GM19193 (cell line): ENCODE data around the gene SLC35D1.

ENCODE experiments used
- POLR2A ChIP-seq: IDR thresholded peaks from 4 replicates; pipeline ENCODE4 v1.6.1; 2011; ENCODE audit not compliant: insufficient read depth, insufficient read length; ENCODE audit errors: extremely low read depth

Gene SLC35D1

DNA sequence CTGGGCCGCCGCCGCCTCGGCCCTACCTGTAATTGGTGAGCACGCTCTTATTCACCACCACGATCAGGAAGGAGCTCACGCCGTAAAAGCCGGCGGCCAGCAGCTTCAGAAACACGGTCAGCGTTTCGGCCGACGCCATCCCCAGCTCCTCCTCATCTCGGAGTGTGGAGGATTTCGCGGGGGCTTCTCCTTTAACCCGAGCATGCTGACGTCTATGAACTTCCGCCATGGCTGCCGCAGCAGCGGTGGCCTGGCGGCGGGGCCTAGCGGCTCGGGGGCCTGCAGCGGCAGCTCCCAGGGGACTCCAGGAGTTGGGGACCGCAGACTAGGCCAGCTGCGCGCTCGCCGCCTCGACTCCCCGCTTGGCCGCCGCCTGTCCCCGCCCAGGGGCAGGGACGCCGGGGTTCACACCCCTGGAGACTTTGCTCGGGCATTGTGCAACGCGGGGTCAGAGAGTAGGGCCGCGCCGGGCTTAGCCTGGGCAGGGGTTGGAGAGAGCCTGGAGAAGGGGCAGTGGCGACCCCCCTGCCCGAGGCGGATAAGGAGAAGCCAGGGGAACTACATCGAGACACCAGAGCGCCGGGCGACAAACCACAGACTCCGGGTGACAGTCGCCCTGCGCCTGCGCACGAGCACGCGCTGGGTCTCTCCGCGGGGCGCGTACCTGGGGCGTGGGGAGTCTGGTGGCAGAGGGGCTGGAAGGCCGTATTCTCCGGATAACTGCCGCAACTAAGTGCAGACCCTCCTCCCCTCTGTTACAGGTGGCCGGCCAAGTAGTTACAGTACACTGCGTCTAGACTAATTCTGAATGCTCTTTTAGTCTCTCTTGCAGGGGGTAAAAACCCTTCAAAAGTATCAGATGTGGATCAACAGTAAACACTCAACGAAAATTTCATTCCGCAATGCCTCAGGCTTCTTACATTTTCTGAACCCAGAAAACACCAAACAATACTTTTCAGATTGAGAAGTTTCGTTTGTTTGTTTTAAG, at the start of gene SLC35D1:
SLC35D1 (minus strand) TSS at position 364 of the 988 bp plus-strand sequence; CDS start at position 229, 135 bp downstream.
- TF ChIP-seq POLR2A, result peak; percentile 82

DNA sequence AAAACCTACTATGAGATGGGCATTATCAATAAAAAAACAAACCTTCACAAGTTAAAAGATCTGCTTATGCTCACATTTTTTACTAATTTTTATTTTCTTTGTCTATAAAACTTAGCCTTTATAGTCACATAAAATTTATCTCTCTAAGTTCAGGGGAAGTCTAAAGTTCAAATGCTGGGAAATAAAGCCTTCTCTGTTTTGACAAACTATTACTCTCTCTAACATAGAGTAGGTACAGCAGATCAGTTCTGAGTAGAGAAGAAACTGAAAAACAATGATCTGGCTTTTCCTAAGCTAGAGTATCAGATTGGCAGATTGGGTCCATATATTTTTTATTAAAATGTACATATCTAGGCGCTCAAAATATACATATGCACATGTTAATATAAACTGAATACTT, 49.6 kb upstream of the SLC35D1 start:
- TF ChIP-seq POLR2A, result no peak

GRCh38 chr1:67100833-67101232, 46.9 kb upstream of the SLC35D1 start:
- TF ChIP-seq POLR2A, result no peak

DNA sequence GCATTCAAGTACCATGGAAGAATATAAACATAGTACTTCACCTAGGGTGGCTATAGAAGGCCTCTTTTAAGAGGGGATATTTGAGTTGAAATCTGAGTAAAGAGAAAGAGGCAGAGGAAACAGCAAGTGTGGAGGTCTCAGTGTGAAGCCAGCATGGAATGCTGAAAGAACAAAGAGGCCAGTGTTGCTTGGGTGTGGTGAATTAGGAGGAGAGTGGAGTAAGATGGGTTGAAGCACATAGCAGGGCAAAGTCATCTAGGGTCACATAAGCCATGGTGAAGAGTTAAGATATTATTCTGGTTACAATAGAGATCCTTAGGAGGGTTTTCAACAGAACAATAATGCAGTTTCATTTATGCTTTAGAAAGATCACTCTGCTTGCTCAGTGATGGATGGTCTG, 43.4 kb upstream of the SLC35D1 start:
- TF ChIP-seq POLR2A, result no peak

- TF ChIP-seq POLR2A, result no peak
These were observed 40.2 kb upstream of the SLC35D1 start for GRCh38 chr1:67094191-67094590.

DNA sequence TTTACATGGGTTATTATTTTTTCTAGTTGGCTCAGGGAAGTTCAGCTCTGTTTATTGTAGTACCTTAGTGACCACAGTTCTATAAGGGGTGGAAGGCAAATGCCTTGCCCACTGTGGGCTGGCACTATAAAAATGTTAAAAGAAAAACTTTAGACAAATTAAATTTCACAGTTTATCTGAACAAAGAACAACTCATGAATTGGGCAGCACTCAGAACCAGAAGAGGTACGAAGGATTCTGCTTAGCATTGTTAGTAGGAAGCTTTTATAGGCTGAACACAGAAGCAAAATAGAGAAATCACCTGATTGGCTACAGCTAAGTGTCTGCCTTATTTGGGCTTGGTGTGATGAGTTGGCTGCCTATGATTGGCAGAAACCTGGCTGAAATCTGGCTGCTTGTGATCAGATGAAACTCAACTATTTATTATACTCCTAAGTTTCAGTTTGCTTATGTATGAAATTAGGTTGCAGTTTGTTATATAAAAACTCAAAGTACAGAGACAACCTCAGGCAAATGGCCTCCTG, 35.8 kb upstream of the SLC35D1 start:
- no peak for TF ChIP-seq POLR2A

DNA sequence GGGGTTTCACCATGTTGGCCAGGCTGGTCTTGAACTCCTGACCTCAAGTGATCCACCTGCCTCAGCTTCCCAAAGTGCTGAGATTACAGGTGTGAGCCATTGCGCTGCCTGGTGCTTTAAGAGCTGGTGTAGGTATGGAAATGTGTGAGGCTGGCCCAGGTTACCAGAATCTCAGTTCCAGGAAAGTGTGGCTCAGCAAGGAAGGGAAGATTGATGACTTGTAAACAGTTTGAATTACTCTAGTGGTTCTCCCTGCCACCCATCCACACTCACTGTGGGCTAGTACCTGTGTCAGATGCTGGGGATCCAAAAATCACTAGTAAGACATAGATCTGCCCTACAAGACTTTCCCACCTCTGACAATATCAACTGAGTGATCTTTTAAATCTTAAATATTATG, 34.5 kb upstream of the SLC35D1 start:
- no peak for TF ChIP-seq POLR2A

GRCh38 chr1:67085326-67085725, 31.4 kb upstream of the SLC35D1 start:
- no peak for TF ChIP-seq POLR2A

- no peak for TF ChIP-seq POLR2A
These were observed 30.9 kb upstream of the SLC35D1 start for GRCh38 chr1:67084765-67085318.

DNA sequence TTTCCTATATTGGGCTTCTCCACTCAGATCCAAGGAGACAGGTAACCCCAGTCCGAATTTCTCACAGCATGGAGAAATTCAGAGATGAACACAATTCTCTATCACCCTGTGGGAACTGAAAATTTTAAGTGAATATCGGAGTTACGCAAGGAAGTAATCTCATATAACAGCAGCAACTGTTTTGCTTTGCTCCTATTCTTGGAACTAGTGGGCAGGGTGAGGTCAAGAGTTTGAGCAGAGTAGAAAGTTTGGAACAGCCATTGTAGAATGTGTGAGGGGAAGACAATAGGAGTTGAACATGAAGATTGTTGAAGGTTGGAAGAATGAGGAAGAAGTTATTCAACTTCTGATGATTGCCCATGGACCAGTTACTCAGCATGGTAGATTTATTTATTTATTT, 24.3 kb upstream of the SLC35D1 start:
- no peak for TF ChIP-seq POLR2A

DNA sequence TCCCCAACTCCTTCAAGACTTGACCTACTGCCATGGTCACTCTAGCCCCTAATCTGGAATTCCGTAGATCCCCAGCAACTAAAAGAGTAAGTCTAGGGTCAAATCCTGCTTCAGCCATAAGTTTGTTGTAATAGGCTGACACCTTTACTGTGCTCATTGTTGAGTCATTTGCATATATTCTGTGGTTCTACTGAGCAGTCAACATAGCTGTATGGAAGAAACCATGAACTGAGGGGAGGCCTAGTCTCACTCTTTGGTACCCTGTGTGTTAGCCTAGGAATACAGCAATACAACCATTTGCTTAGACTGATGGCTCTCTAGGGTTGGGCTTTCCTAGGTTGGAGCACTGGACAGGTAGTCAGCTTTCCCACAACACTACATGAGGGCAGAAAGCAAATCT, 23.6 kb upstream of the SLC35D1 start:
- TF ChIP-seq POLR2A, result no peak

DNA sequence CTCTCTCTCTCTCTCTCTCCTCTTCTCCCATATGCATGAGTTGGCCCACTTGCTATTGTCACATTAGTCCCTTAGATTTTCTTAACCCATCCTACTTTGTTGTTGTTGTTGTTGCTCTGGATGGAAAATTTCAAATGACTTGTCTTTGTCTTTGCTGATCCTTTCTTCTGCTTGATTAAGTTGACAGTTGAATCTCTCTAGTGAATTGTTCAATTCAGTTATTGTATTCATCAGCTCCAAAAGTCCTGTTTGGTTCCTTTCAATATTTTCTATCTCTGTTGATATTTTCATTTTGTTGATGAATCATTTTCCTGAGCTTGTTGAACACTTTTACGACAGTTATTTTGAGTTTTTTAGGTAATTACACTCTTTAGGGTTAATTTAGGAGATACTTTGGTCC, 18.8 kb upstream of the SLC35D1 start:
- TF ChIP-seq POLR2A, result no peak

DNA sequence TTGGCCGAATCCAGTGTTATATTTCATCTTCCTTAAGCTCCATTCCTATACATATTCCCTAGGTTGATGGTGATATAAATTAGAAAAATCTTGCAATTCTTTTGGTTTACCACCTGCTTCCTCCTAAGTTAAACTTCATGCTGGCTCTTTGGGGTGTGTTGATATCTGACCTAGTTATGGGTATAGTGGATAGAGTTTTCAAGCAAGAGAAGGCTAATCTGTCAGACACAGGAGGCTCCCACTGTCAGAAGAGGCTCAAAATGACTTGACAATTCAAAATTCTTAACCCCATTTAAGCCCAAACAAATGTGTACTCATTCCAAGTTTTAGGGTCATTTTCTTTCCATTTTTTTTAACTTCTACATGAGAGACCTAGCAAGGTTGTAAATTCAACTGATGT, 8.5 kb upstream of the SLC35D1 start:
- no peak for TF ChIP-seq POLR2A

DNA sequence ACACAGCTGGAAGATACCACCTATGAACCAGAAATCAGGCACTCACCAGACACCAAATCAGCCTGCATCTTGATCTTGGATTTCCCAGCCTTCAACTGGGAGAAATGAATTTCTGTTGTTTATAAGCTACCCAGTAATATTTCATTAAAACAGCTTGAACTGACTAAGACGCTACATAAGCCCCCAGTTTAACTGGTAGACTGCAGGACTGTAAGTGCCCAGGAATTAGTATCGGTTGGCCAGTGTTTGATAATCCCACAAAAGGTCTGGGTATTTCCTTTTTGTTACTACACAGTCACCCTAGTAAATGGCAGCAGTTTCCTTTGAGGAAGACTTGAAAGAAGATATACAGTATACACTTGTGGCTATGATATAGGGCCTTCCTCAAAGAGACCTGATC, 7.3 kb upstream of the SLC35D1 start:
- no peak for TF ChIP-seq POLR2A

GRCh38 chr1:67060811-67061218, 6.9 kb upstream of the SLC35D1 start:
- TF ChIP-seq POLR2A, result no peak

GRCh38 chr1:67059346-67059745, 5.4 kb upstream of the SLC35D1 start:
- TF ChIP-seq POLR2A, result no peak
